RWPE2 (cell line): ENCODE results near the gene SLC13A1.

Experiments
- ATAC-seq: fragments of 200-7000 bp; cut with Tn5 transposase; 3 replicates; pipeline ENCODE4 v1.9.1; 2021; ENCODE audit warnings: low read depth
- DNase-seq: peaks from one replicate; pipeline ENCODE4 v3.0.0-alpha.2; 2020; ENCODE audit warnings: low spot score
- H3K27ac ChIP-seq: fragments of 450-650 bp; 2 replicates; pipeline ENCODE4 v1.5.1; 2017; ENCODE audit warnings: mild to moderate bottlenecking; ENCODE audit not compliant: poor library complexity, severe bottlenecking
- H3K27me3 ChIP-seq: fragments of 250-450 bp; sonication (Bioruptor Pico); 2 replicates; pipeline ENCODE4 v1.5.1; 2021; ENCODE audit warnings: mild to moderate bottlenecking, moderate library complexity; ENCODE audit not compliant: insufficient read depth, poor library complexity, severe bottlenecking
- H3K36me3 ChIP-seq: fragments of 250-450 bp; sonication (Bioruptor Pico); 2 replicates; pipeline ENCODE4 v1.5.1; 2020; ENCODE audit warnings: low read depth, mild to moderate bottlenecking, moderate library complexity
- H3K4me1 ChIP-seq: fragments of 250-450 bp; sonication (Bioruptor Pico); 2 replicates; pipeline ENCODE4 v1.5.1; 2021; ENCODE audit warnings: mild to moderate bottlenecking, moderate library complexity; ENCODE audit not compliant: insufficient read depth, poor library complexity, severe bottlenecking
- H3K4me3 ChIP-seq: fragments of 250-450 bp; sonication (Bioruptor Pico); 2 replicates; pipeline ENCODE4 v1.5.1; 2021; ENCODE audit warnings: mild to moderate bottlenecking, moderate library complexity; ENCODE audit not compliant: severe bottlenecking
- H3K9me3 ChIP-seq: fragments of 250-450 bp; sonication (Bioruptor Pico); 2 replicates; pipeline ENCODE4 v1.5.1; 2021; ENCODE audit warnings: mild to moderate bottlenecking, moderate library complexity; ENCODE audit not compliant: severe bottlenecking
- TF ChIP-seq, protein P1 (sequence below): fragments of 450-650 bp; IDR thresholded peaks from one replicate; pipeline ENCODE4 v1.5.1; 2017; ENCODE audit warnings: mild to moderate bottlenecking, moderate library complexity; ENCODE audit not compliant: poor library complexity, severe bottlenecking

The SLC13A1 gene

DNA sequence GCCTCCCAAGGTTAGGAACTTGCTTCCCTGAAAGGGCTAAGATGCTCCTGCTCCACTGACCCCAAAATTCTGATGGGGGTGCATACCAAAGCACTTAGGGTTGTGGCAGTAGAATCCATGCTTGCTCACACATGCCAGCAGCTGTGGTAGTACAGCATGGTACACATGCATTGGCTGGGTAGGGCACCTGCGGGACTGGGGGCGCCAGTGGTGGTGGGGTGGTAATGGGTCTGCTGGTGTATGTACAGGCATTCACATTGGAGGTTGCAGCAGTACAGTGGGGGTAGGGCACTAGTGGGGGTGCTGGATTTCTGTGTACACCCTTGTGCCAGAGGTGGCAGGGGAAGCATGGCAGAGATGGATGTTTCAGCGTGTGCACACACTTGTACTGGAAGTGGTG is 132.0 kb downstream of the SLC13A1 start:
- TF ChIP-seq, protein P1, sequence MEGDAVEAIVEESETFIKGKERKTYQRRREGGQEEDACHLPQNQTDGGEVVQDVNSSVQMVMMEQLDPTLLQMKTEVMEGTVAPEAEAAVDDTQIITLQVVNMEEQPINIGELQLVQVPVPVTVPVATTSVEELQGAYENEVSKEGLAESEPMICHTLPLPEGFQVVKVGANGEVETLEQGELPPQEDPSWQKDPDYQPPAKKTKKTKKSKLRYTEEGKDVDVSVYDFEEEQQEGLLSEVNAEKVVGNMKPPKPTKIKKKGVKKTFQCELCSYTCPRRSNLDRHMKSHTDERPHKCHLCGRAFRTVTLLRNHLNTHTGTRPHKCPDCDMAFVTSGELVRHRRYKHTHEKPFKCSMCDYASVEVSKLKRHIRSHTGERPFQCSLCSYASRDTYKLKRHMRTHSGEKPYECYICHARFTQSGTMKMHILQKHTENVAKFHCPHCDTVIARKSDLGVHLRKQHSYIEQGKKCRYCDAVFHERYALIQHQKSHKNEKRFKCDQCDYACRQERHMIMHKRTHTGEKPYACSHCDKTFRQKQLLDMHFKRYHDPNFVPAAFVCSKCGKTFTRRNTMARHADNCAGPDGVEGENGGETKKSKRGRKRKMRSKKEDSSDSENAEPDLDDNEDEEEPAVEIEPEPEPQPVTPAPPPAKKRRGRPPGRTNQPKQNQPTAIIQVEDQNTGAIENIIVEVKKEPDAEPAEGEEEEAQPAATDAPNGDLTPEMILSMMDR: no peak
- Histone ChIP-seq H3K36me3 (no peaks in the 10 kb centered on the region), H3K27ac (no peak overlapping the region), H3K4me1 (no peaks in the 10 kb centered on the region), H3K27me3 (no peaks in the 10 kb centered on the region), H3K4me3 (no peak overlapping the region), H3K9me3 (no peaks in the 10 kb centered on the region)
- DNase-seq (no peak), ATAC-seq (no peak)
